Measurements from ENCODE around the gene OR8B4.

- TF ChIP-seq CTCF (conservative IDR thresholded peaks at IDR 0.05; ENCODE audit: low read length) (no peak), EZH2phosphoT487 (IDR thresholded peaks at IDR 0.05; ENCODE audit: borderline replicate concordance) (no peak)
Measured at GRCh38 chr11:124467381-124467927, 42.8 kb upstream of the OR8B4 start.

Measured in Loucy (cell line).